ENCODE data around the gene MTMR12.

MTMR12 gene

DNA sequence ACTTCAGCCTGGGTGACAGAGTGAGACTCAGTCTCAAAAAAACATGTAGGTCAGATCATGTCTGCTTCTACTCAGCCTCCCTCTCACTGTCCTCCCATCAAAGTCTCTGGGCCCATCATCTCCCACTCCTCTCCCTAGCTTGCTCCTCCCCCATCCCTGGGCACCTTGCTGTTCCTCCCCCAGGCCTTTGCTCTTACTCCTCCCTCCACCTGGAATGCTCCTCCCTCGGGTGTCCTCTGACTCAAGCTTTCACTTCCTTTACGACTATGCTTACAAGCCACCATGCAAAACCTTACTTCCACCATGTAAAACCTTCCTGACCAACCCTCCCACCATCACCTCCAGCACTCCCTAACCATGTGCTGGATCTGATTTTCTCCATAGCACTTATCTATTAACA is 51.5 kb downstream of the MTMR12 start:
- Histone ChIP-seq H3K4me3 (ENCODE audit: control insufficient read depth in 1 of 7, extremely low read depth in 1 of 7, insufficient read depth in 4 of 7, low read depth in 2 of 7, low read length in 6 of 7) (no peak overlapping the region), H3K9me3 (ENCODE audit: control extremely low read depth in 1 of 5, control insufficient read depth in 4 of 5, insufficient read depth in 2 of 5, low read depth in 1 of 5, low read length in 4 of 5) (no peaks in the 10 kb centered on the region), H3K27me3 (replicated peaks in 2 of 5; ENCODE audit: control insufficient read depth in 4 of 5, insufficient read depth in 5 of 5, low read length in 4 of 5) (no peaks in the 10 kb centered on the region), H3K27ac (ENCODE audit: insufficient read depth in 1 of 2, low read depth in 1 of 2, low read length in 2 of 2, poor library complexity in 1 of 2, severe bottlenecking in 2 of 2) (no peak overlapping the region), H3K4me1 (ENCODE audit: control extremely low read depth in 1 of 4, control insufficient read depth in 4 of 4, insufficient read depth in 4 of 4, low read length in 3 of 4) (no peaks in the 10 kb centered on the region), H3K36me3 (ENCODE audit: control insufficient read depth in 4 of 4, insufficient read depth in 4 of 4, low read length in 3 of 4) (peaks cover 28 to 68% (median 44%) of the 10 kb centered on the region in 4 experiments)
- CTCF ChIA-PET: interaction anchor here (1.0 to 1.2 kb wide), 3 partner anchors 16 to 69 kb away, joined by 3 read pairs; no protein-coding TSS in a partner anchor
- 82% methylated on average over 2 of the region's 2 CpGs for WGBS (ENCODE audit: insufficient coverage)
- DNase-seq: no peak
- POLR2A ChIA-PET: interaction anchor here (0.6 kb wide), 1 partner anchor 12 kb away, joined by 3 read pairs; no protein-coding TSS in a partner anchor

DNA sequence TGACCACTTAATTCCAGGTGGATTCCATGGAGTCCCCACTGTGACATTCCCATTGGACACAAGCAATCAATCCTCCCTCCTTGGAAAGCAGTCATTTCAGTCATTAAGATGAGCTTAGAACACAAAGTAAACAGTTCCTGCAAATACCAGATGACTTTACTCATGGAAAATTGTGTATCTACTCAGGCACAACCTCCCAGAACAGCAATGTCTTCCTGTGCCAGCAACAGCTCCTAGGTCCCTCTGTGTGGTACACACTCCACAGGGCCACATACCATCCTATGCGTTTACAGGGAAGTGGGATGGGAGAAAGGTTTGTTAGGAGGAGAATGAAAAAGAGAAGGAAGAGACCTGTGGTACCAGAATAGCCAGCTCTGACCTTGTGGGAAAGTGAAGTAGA is 53.7 kb downstream of the MTMR12 start:
- peaks cover 33 to 73% (median 46%) of the 10 kb centered on the region in 4 experiments for H3K36me3 ChIP-seq (ENCODE audit: control insufficient read depth in 4 of 4, insufficient read depth in 4 of 4, low read length in 3 of 4)
- CTCF ChIA-PET: interaction anchor here (1.1 to 2.2 kb wide), 7 partner anchors 9 to 124 kb away, joined by 3 to 8 read pairs (median 4); no protein-coding TSS in a partner anchor
- no CpG with 5 or more reads among the region's 1 CpG for WGBS (ENCODE audit: insufficient coverage)

GRCh38 chr5:32258424-32258823 is 54.3 kb downstream of the MTMR12 start:
- DNase-seq: no peak
- H3K27me3 ChIP-seq (replicated peaks in 2 of 5; ENCODE audit: control insufficient read depth in 4 of 5, insufficient read depth in 5 of 5, low read length in 4 of 5): no peaks in the 10 kb centered on the region
- peaks cover 28 to 73% (median 43%) of the 10 kb centered on the region in 4 experiments for H3K36me3 ChIP-seq (ENCODE audit: control insufficient read depth in 4 of 4, insufficient read depth in 4 of 4, low read length in 3 of 4)
- H3K9me3 ChIP-seq (ENCODE audit: control extremely low read depth in 1 of 5, control insufficient read depth in 4 of 5, insufficient read depth in 2 of 5, low read depth in 1 of 5, low read length in 4 of 5): no peaks in the 10 kb centered on the region
- ChIA-PET POLR2A (no interaction called here), CTCF (interaction anchor here (1.1 to 2.2 kb wide), 7 partner anchors 8 to 125 kb away, joined by 3 to 8 read pairs (median 4); no protein-coding TSS in a partner anchor)
- no peak overlapping the region for H3K4me3 ChIP-seq (ENCODE audit: control insufficient read depth in 1 of 7, extremely low read depth in 1 of 7, insufficient read depth in 4 of 7, low read depth in 2 of 7, low read length in 6 of 7)
- no peaks in the 10 kb centered on the region for H3K4me1 ChIP-seq (ENCODE audit: control extremely low read depth in 1 of 4, control insufficient read depth in 4 of 4, insufficient read depth in 4 of 4, low read length in 3 of 4)
- WGBS (ENCODE audit: insufficient coverage): 100% methylated on average over 2 of the region's 3 CpGs
- H3K27ac ChIP-seq (ENCODE audit: insufficient read depth in 1 of 2, low read depth in 1 of 2, low read length in 2 of 2, poor library complexity in 1 of 2, severe bottlenecking in 2 of 2): no peak overlapping the region

More for the DNA sequence above, 53.7 kb downstream of the MTMR12 start:
- DNase-seq: no peak
- no peaks in the 10 kb centered on the region for H3K4me1 ChIP-seq (ENCODE audit: control extremely low read depth in 1 of 4, control insufficient read depth in 4 of 4, insufficient read depth in 4 of 4, low read length in 3 of 4)
- POLR2A ChIA-PET: no interaction called here
- no peaks in the 10 kb centered on the region for H3K27me3 ChIP-seq (replicated peaks in 2 of 5; ENCODE audit: control insufficient read depth in 4 of 5, insufficient read depth in 5 of 5, low read length in 4 of 5)
- H3K9me3 ChIP-seq (ENCODE audit: control extremely low read depth in 1 of 5, control insufficient read depth in 4 of 5, insufficient read depth in 2 of 5, low read depth in 1 of 5, low read length in 4 of 5): no peaks in the 10 kb centered on the region
- H3K27ac ChIP-seq (ENCODE audit: insufficient read depth in 1 of 2, low read depth in 1 of 2, low read length in 2 of 2, poor library complexity in 1 of 2, severe bottlenecking in 2 of 2): no peak overlapping the region
- no peak overlapping the region for H3K4me3 ChIP-seq (ENCODE audit: control insufficient read depth in 1 of 7, extremely low read depth in 1 of 7, insufficient read depth in 4 of 7, low read depth in 2 of 7, low read length in 6 of 7)

DNA sequence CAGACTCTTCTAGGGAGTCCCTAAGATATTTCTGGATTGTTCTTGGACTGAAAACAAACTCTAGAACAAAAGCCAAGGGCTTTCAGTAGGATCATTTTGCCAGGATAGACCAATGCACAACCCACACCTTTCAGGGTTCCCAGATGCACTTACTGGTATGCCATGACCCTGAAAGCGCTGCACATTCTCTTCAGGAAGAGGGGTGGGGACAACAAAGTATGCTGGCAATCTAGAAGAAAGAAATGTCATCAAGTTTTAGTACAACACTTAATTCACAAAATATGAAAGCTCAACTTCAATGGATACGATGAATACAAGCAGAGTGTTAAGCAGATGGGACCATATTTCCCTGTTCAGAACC is 57.2 kb downstream of the MTMR12 start:
- WGBS (ENCODE audit: insufficient coverage): 100% methylated on average over 1 of the region's 2 CpGs
- POLR2A ChIA-PET: no interaction called here
- CTCF ChIA-PET: interaction anchor here (0.7 to 2.0 kb wide), 5 partner anchors 19 to 79 kb away, joined by 3 to 6 read pairs (median 3); no protein-coding TSS in a partner anchor
- Histone ChIP-seq H3K27me3 (replicated peaks in 2 of 5; ENCODE audit: control insufficient read depth in 4 of 5, insufficient read depth in 5 of 5, low read length in 4 of 5) (no peaks in the 10 kb centered on the region), H3K36me3 (ENCODE audit: control insufficient read depth in 4 of 4, insufficient read depth in 4 of 4, low read length in 3 of 4) (peaks cover 23 to 69% (median 39%) of the 10 kb centered on the region in 4 experiments), H3K4me1 (ENCODE audit: control extremely low read depth in 1 of 4, control insufficient read depth in 4 of 4, insufficient read depth in 4 of 4, low read length in 3 of 4) (no peaks in the 10 kb centered on the region), H3K4me3 (ENCODE audit: control insufficient read depth in 1 of 7, extremely low read depth in 1 of 7, insufficient read depth in 4 of 7, low read depth in 2 of 7, low read length in 6 of 7) (no peak overlapping the region), H3K9me3 (ENCODE audit: control extremely low read depth in 1 of 5, control insufficient read depth in 4 of 5, insufficient read depth in 2 of 5, low read depth in 1 of 5, low read length in 4 of 5) (no peaks in the 10 kb centered on the region), H3K27ac (ENCODE audit: insufficient read depth in 1 of 2, low read depth in 1 of 2, low read length in 2 of 2, poor library complexity in 1 of 2, severe bottlenecking in 2 of 2) (no peak overlapping the region)
- no peak for DNase-seq

- WGBS (ENCODE audit: insufficient coverage): 98% methylated on average over 5 of the region's 5 CpGs
- Histone ChIP-seq H3K4me3 (ENCODE audit: control insufficient read depth in 1 of 7, extremely low read depth in 1 of 7, insufficient read depth in 4 of 7, low read depth in 2 of 7, low read length in 6 of 7) (no peak overlapping the region), H3K27ac (ENCODE audit: insufficient read depth in 1 of 2, low read depth in 1 of 2, low read length in 2 of 2, poor library complexity in 1 of 2, severe bottlenecking in 2 of 2) (no peak overlapping the region), H3K9me3 (ENCODE audit: control extremely low read depth in 1 of 5, control insufficient read depth in 4 of 5, insufficient read depth in 2 of 5, low read depth in 1 of 5, low read length in 4 of 5) (no peaks in the 10 kb centered on the region), H3K36me3 (ENCODE audit: control insufficient read depth in 4 of 4, insufficient read depth in 4 of 4, low read length in 3 of 4) (peaks cover 20 to 72% (median 41%) of the 10 kb centered on the region in 4 experiments), H3K27me3 (replicated peaks in 2 of 5; ENCODE audit: control insufficient read depth in 4 of 5, insufficient read depth in 5 of 5, low read length in 4 of 5) (no peaks in the 10 kb centered on the region), H3K4me1 (ENCODE audit: control extremely low read depth in 1 of 4, control insufficient read depth in 4 of 4, insufficient read depth in 4 of 4, low read length in 3 of 4) (no peaks in the 10 kb centered on the region)
- POLR2A ChIA-PET: no interaction called here
- CTCF ChIA-PET: interaction anchor here (0.7 to 2.0 kb wide), 5 partner anchors 20 to 78 kb away, joined by 3 to 6 read pairs (median 3); no protein-coding TSS in a partner anchor
- no peak for DNase-seq
These were observed 57.7 kb downstream of the MTMR12 start for GRCh38 chr5:32254881-32255539.

- no peak for DNase-seq
- H3K27me3 ChIP-seq (replicated peaks in 2 of 5; ENCODE audit: control insufficient read depth in 4 of 5, insufficient read depth in 5 of 5, low read length in 4 of 5): no peaks in the 10 kb centered on the region
- ChIA-PET CTCF (no interaction called here), POLR2A (no interaction called here)
- no peak overlapping the region for H3K4me3 ChIP-seq (ENCODE audit: control insufficient read depth in 1 of 7, extremely low read depth in 1 of 7, insufficient read depth in 4 of 7, low read depth in 2 of 7, low read length in 6 of 7)
- H3K36me3 ChIP-seq (ENCODE audit: control insufficient read depth in 4 of 4, insufficient read depth in 4 of 4, low read length in 3 of 4): peaks cover 20 to 70% (median 46%) of the 10 kb centered on the region in 4 experiments
- H3K9me3 ChIP-seq (ENCODE audit: control extremely low read depth in 1 of 5, control insufficient read depth in 4 of 5, insufficient read depth in 2 of 5, low read depth in 1 of 5, low read length in 4 of 5): peaks cover 0 to 2% (median 0%) of the 10 kb centered on the region in 5 experiments
- peaks cover 0 to 2% (median 0%) of the 10 kb centered on the region in 4 experiments for H3K4me1 ChIP-seq (ENCODE audit: control extremely low read depth in 1 of 4, control insufficient read depth in 4 of 4, insufficient read depth in 4 of 4, low read length in 3 of 4)
- 96% methylated on average over 7 of the region's 8 CpGs for WGBS (ENCODE audit: insufficient coverage)
- H3K27ac ChIP-seq (ENCODE audit: insufficient read depth in 1 of 2, low read depth in 1 of 2, low read length in 2 of 2, poor library complexity in 1 of 2, severe bottlenecking in 2 of 2): no peak overlapping the region
These were observed 60.8 kb downstream of the MTMR12 start for GRCh38 chr5:32251871-32252458.

DNA sequence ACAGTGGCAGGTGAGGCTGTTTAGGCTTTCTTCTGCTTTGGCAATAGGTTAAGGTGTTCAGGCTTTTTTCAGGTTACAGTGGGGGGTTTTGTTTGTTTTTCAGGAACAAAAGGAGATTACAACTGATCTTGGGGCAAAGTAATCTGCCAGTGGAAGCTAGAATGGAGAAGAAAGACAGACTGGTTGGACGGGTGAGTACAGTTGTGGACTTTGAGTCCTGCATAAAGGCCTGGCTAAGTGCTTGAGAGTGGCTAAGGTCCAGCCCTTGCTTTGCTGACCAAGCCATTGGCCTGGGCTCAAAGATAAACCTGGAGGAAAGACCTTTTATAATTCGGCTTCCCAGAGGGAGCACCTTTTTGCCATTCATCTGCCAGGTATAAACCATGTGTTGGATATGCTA is 63.1 kb downstream of the MTMR12 start:
- POLR2A ChIA-PET: no interaction called here
- Histone ChIP-seq H3K4me3 (ENCODE audit: control insufficient read depth in 1 of 7, extremely low read depth in 1 of 7, insufficient read depth in 4 of 7, low read depth in 2 of 7, low read length in 6 of 7) (no peak overlapping the region), H3K27me3 (replicated peaks in 2 of 5; ENCODE audit: control insufficient read depth in 4 of 5, insufficient read depth in 5 of 5, low read length in 4 of 5) (no peaks in the 10 kb centered on the region), H3K4me1 (ENCODE audit: control extremely low read depth in 1 of 4, control insufficient read depth in 4 of 4, insufficient read depth in 4 of 4, low read length in 3 of 4) (peaks cover 0 to 2% (median 0%) of the 10 kb centered on the region in 4 experiments), H3K36me3 (ENCODE audit: control insufficient read depth in 4 of 4, insufficient read depth in 4 of 4, low read length in 3 of 4) (peaks cover 9 to 78% (median 45%) of the 10 kb centered on the region in 4 experiments), H3K9me3 (ENCODE audit: control extremely low read depth in 1 of 5, control insufficient read depth in 4 of 5, insufficient read depth in 2 of 5, low read depth in 1 of 5, low read length in 4 of 5) (peaks cover 0 to 9% (median 2%) of the 10 kb centered on the region in 5 experiments), H3K27ac (ENCODE audit: insufficient read depth in 1 of 2, low read depth in 1 of 2, low read length in 2 of 2, poor library complexity in 1 of 2, severe bottlenecking in 2 of 2) (no peak overlapping the region)
- CTCF ChIA-PET: interaction anchor here (1.2 to 1.5 kb wide), 4 partner anchors 9 to 79 kb away, joined by 4 to 5 read pairs (median 4); no protein-coding TSS in a partner anchor
- WGBS (ENCODE audit: insufficient coverage): 100% methylated on average over 2 of the region's 2 CpGs
- DNase-seq: no peak

Data from common myeloid progenitor, CD34-positive (primary cell).